Testis (tissue), 3 donors: Measurements from ENCODE around the gene ZSWIM9. TPM values are rescaled to one million over a fixed set of nuclear protein-coding genes. Genes with fewer than 3 reads are reported as not detected.
A peak's percentile ranks its signal among the peaks of the same experiment; 100 is the strongest.

Experiments used
- DNase-seq: peaks from one replicate; pipeline ENCODE4 v3.0.0-alpha.2; 2019
- H3K27ac ChIP-seq, 2 donors: fragments of 200-600 bp; sonication (generic); one replicate each; pipeline ENCODE4 v1.5.1; 2019
- H3K27me3 ChIP-seq: fragments of 200-600 bp; sonication (generic); one replicate; pipeline ENCODE4 v1.5.1; 2019
- H3K36me3 ChIP-seq: fragments of 200-600 bp; sonication (generic); one replicate; pipeline ENCODE4 v1.5.1; 2017; ENCODE audit warnings: low read depth; ENCODE audit errors: missing control alignments
- H3K4me1 ChIP-seq: fragments of 200-600 bp; sonication (generic); one replicate; pipeline ENCODE4 v1.5.1; 2019
- H3K4me3 ChIP-seq, 2 donors: fragments of 200-600 bp; sonication (generic); one replicate each; pipeline ENCODE4 v1.5.1; 2017 to 2019
- H3K9me3 ChIP-seq: fragments of 200-600 bp; sonication (generic); one replicate; pipeline ENCODE4 v1.5.1; 2017
- CTCF ChIP-seq, 3 experiments: fragments of 450-650 bp in 2 of 3; fragments of 200-600 bp in 1 of 3; sonication (generic) in 1 of 3; IDR thresholded peaks; one replicate each; pipeline ENCODE4 v1.5.1; 2016 to 2019; ENCODE audit warnings: antibody characterized with exemption in 3 of 3, mild to moderate bottlenecking in 2 of 3, moderate library complexity in 1 of 3
- POLR2A ChIP-seq: fragments of 450-650 bp; IDR thresholded peaks from one replicate; pipeline ENCODE4 v1.6.1; 2017; ENCODE audit warnings: antibody characterized with exemption, mild to moderate bottlenecking, moderate library complexity
- whole genome bisulfite sequencing, 2 donors: methylation state at CpG; one replicate each; pipeline ENCODE4 v1.1.5; 2018; 5-methylcytosine and 5-hydroxymethylcytosine counted together
- intact Hi-C: fragments of 100-400 bp; cut with DNase I; formaldehyde crosslinking; loops from one replicate; pipeline ENCODE4 v1.15.1; 2023; ENCODE audit warnings: low total_unique reads
- polyA plus RNA-seq: library from polyadenylated mRNA; stranded (reverse); fragments of 350-450 nt; fragmentation: Illumina TruSeq; extraction: RNeasy Lipid Tissue Mini Kit (QIAGEN cat#74804); gene quantifications from one replicate; pipeline ENCODE4 v1.2.3, GENCODE V29; 2014; ENCODE audit warnings: low read depth, low replicate concordance; ENCODE audit not compliant: insufficient read depth
- total RNA-seq, 2 donors: library from RNA; depleted of rRNA; stranded (reverse); fragments of >200 nt; gene quantifications; one replicate each; pipeline ENCODE4 v1.2.3, GENCODE V29; 2016

ZSWIM9 gene
- total and polyA plus RNA-seq, 3 donors from 2014 or later = 5.1 to 7.2 (median 5.8) TPM

GRCh38 chr19:48203794-48204628 lies 33.5 kb downstream of the ZSWIM9 start:
- DNase-seq = peak; percentile 97
- Histone ChIP-seq H3K9me3 (no peaks in the 10 kb centered on the region), H3K4me3 (peak overlapping the region; percentile 53 to 82), H3K36me3 (no peaks in the 10 kb centered on the region), H3K4me1 (peaks cover 5% of the 10 kb centered on the region), H3K27ac (peak overlapping the region; percentile 42 to 59), H3K27me3 (no peaks in the 10 kb centered on the region)
- WGBS, 2 donors = 0 to 1% methylated on average over 21 to 34 of the region's 34 CpGs
- TF ChIP-seq CTCF (IDR thresholded peaks at IDR 0.05) = no peak
- TF ChIP-seq POLR2A = peak; percentile 10
- intact Hi-C loops = no loop called here

- Histone ChIP-seq H3K4me1 (peaks cover 5% of the 10 kb centered on the region), H3K9me3 (no peaks in the 10 kb centered on the region), H3K4me3 (no peak overlapping the region), H3K36me3 (no peaks in the 10 kb centered on the region), H3K27ac (no peak overlapping the region), H3K27me3 (no peaks in the 10 kb centered on the region)
- DNase-seq = no peak
- intact Hi-C loops = no loop called here
- 82 to 88% methylated on average over 9 of the region's 9 CpGs for WGBS, 2 donors
- TF ChIP-seq POLR2A = no peak
- no peak for TF ChIP-seq CTCF (IDR thresholded peaks at IDR 0.05)
Observed at GRCh38 chr19:48206397-48207093, 36.1 kb downstream of the ZSWIM9 start.

- DNase-seq = no peak
- TF ChIP-seq POLR2A (no peak), CTCF (IDR thresholded peaks at IDR 0.05) (no peak)
- H3K27me3 ChIP-seq = no peaks in the 10 kb centered on the region
- H3K4me1 ChIP-seq = no peaks in the 10 kb centered on the region
- intact Hi-C loops = no loop called here
- H3K36me3 ChIP-seq = no peaks in the 10 kb centered on the region
- no peaks in the 10 kb centered on the region for H3K9me3 ChIP-seq
- 77 to 89% methylated on average over 3 of the region's 3 CpGs for WGBS, 2 donors
- no peak overlapping the region for H3K4me3 ChIP-seq
- no peak overlapping the region for H3K27ac ChIP-seq
Observed at GRCh38 chr19:48210005-48210404, 39.5 kb downstream of the ZSWIM9 start.

- H3K4me1 ChIP-seq = no peaks in the 10 kb centered on the region
- 72 to 78% methylated on average over 5 of the region's 5 CpGs for WGBS, 2 donors
- intact Hi-C loops = no loop called here
- no peak overlapping the region for H3K4me3 ChIP-seq
- H3K9me3 ChIP-seq = no peaks in the 10 kb centered on the region
- H3K27me3 ChIP-seq = no peaks in the 10 kb centered on the region
- H3K36me3 ChIP-seq = no peaks in the 10 kb centered on the region
- TF ChIP-seq CTCF (IDR thresholded peaks at IDR 0.05) (no peak), POLR2A (no peak)
- no peak for DNase-seq
- H3K27ac ChIP-seq = no peak overlapping the region
Observed at GRCh38 chr19:48213959-48214358, 43.5 kb downstream of the ZSWIM9 start.
